ENCODE data around the gene DPP6. TPM values are rescaled to one million over a fixed set of nuclear protein-coding genes. Genes with fewer than 3 reads are reported as not detected.

DPP6 gene
- total RNA-seq, 2 donors from 2014 or later: 0.99 to 1.8 TPM

DNA sequence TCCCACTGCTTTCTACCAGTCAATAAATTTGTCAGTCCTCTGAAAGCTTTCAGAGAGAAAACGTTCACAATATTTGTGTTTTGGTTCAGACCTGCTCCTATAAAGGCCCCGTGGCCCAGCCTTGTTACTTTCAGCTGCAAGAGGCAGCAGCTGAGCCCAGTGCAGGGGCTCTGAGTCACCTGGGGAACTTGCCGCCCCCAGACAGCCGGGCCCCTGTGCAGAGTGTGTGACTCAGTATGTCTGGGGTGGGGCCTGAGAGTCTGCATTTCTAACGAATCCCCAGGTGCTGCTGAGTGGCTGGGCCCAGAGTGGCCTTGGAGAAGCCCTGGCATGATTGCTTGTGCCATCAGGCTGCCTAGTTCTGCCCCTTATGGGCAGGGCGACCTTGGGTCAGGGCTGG is 647.2 kb downstream of the DPP6 start:
- Histone ChIP-seq H3K27me3 (no peaks in the 10 kb centered on the region), H3K4me3 (no peak overlapping the region), H3K4me1 (no peaks in the 10 kb centered on the region), H3K36me3 (replicated peaks in 1 of 2; ENCODE audit: insufficient read depth in 1 of 2, low read depth in 2 of 2) (no peaks in the 10 kb centered on the region), H3K9me3 (peaks cover 0 to 2% (median 0%) of the 10 kb centered on the region in 3 donors), H3K27ac (no peak overlapping the region)
- intact Hi-C loops (cut with DNase I): loop anchor here (5.0 kb wide), 1 partner anchor 48 kb away; no protein-coding TSS in a partner anchor
- no peak for ATAC-seq
- WGBS, 2 donors: 45 to 63% methylated on average over 2 to 6 of the region's 6 CpGs
- no peak for TF ChIP-seq POLR2A (IDR thresholded peaks at IDR 0.05)
- TF ChIP-seq, protein P1, sequence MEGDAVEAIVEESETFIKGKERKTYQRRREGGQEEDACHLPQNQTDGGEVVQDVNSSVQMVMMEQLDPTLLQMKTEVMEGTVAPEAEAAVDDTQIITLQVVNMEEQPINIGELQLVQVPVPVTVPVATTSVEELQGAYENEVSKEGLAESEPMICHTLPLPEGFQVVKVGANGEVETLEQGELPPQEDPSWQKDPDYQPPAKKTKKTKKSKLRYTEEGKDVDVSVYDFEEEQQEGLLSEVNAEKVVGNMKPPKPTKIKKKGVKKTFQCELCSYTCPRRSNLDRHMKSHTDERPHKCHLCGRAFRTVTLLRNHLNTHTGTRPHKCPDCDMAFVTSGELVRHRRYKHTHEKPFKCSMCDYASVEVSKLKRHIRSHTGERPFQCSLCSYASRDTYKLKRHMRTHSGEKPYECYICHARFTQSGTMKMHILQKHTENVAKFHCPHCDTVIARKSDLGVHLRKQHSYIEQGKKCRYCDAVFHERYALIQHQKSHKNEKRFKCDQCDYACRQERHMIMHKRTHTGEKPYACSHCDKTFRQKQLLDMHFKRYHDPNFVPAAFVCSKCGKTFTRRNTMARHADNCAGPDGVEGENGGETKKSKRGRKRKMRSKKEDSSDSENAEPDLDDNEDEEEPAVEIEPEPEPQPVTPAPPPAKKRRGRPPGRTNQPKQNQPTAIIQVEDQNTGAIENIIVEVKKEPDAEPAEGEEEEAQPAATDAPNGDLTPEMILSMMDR (IDR thresholded peaks at IDR 0.05): no peak
- peak in 1 of 4 donors; percentile 51 for DNase-seq

DNA sequence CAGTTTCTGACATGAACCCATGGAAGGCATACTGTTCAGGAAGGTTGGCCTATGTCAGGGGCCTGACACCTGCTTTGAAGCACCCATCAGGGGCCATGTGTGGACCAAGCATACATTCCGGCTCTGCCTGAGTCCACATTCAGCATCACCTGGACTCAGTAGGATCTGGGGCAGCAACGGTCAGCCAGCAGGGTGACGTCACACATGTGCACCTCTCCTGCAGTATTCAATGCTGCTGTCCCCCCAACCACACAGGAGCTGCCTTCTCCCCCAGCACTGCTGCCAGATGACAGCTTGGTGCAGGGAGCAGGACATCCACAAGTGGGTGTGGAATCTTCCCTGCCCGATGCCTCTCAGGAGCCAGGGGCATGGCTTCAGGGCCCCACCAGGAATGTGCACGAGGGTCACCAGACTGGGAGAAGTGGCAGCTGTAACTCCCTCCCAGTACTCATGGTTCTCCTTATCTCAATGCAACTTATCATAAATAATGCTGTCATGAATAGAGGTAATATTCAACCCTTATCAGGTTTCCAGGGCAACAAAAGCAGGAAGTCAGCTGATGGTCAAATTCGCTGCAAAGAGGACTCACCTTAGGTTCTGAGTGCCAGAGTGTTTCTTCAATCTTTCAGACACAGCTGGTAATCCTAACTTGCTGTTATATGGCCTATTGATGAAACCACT is 657.8 kb downstream of the DPP6 start:
- WGBS, 2 donors: 28 to 48% methylated on average over 4 to 6 of the region's 6 CpGs
- peak; percentile 96 for ATAC-seq
- Histone ChIP-seq H3K27ac (peak overlapping the region; percentile 41 to 65 (median 56)), H3K4me1 (peaks cover 34% of the 10 kb centered on the region), H3K4me3 (no peak overlapping the region), H3K36me3 (replicated peaks in 1 of 2; ENCODE audit: insufficient read depth in 1 of 2, low read depth in 2 of 2) (no peaks in the 10 kb centered on the region), H3K27me3 (no peaks in the 10 kb centered on the region), H3K9me3 (no peaks in the 10 kb centered on the region)
- intact Hi-C loops (cut with DNase I): no loop called here
- TF ChIP-seq, protein P1 (IDR thresholded peaks at IDR 0.05): no peak
- peak; percentile 48 to 63 (median 58) for DNase-seq

DNA sequence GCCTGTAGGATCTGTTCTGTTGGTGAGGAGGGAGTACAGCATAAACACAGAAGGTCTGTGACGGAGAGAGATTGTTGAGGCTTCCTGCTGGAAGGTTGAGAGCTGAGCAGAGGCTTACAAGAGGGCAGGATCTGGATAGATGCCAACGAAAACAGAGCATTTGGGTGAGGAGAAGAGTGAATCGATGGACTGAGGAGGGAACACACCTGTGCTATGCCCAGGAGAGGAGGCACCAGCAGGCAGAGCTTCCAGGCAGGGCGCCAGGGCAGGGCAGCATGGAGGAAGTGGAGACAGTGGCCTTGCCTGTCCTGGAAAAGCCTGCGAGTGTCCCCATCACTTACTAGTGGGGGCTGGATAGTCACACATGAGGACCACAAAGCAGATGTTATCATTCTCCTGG is 667.8 kb downstream of the DPP6 start:
- intact Hi-C loops (cut with DNase I): no loop called here
- Histone ChIP-seq H3K27ac (no peak overlapping the region), H3K4me3 (no peak overlapping the region), H3K36me3 (replicated peaks in 1 of 2; ENCODE audit: insufficient read depth in 1 of 2, low read depth in 2 of 2) (no peaks in the 10 kb centered on the region), H3K4me1 (peaks cover 3% of the 10 kb centered on the region), H3K27me3 (no peaks in the 10 kb centered on the region), H3K9me3 (no peaks in the 10 kb centered on the region)
- 56 to 58% methylated on average over 5 of the region's 5 CpGs for WGBS, 2 donors
- TF ChIP-seq, protein P1 (IDR thresholded peaks at IDR 0.05): no peak
- TF ChIP-seq POLR2A (IDR thresholded peaks at IDR 0.05): no peak
- ATAC-seq: peak; percentile 18
- peak in 3 of 4 donors; percentile 14 to 50 (median 47) for DNase-seq

DNA sequence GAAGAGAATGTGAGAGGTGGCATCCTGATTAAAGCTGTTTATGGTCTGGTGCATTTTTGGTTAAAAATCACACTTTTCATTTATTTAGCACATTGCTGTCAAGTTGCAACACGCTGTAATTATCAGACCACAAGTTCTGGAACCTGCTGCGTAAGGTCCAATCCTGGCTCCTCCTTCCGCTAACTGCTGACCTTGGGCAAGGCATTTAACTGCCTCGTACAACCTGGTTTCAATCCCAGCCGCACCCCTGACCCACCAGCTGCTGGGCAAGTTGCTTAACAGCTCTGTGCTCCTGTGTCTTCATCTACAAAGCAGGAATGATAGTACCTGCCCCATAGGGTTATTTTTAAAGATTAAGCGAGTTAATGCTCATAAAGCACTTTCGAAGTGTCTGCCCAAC is 668.9 kb downstream of the DPP6 start:
- ATAC-seq (no peak), DNase-seq (no peak)
- intact Hi-C loops (cut with DNase I): no loop called here

More for the DNA sequence above, 668.9 kb downstream of the DPP6 start:
- H3K27ac ChIP-seq: no peak overlapping the region
- no peak for TF ChIP-seq POLR2A (IDR thresholded peaks at IDR 0.05)
- TF ChIP-seq, protein P1 (IDR thresholded peaks at IDR 0.05): no peak
- no peaks in the 10 kb centered on the region for H3K27me3 ChIP-seq
- H3K36me3 ChIP-seq (replicated peaks in 1 of 2; ENCODE audit: insufficient read depth in 1 of 2, low read depth in 2 of 2): no peaks in the 10 kb centered on the region
- 81 to 82% methylated on average over 7 of the region's 7 CpGs for WGBS, 2 donors
- peaks cover 0 to 3% (median 0%) of the 10 kb centered on the region in 3 donors for H3K9me3 ChIP-seq
- no peak overlapping the region for H3K4me3 ChIP-seq
- peaks cover 3% of the 10 kb centered on the region for H3K4me1 ChIP-seq
